ENCODE data around the gene RWDD4. TPM values are rescaled to one million over a fixed set of nuclear protein-coding genes. Genes with fewer than 3 reads are reported as not detected.

The RWDD4 gene
- polyA plus RNA-seq, 1 donor (not counting 4 experiments of a cell fraction or from before 2014, with no cell fraction given), result 25.5 TPM

DNA sequence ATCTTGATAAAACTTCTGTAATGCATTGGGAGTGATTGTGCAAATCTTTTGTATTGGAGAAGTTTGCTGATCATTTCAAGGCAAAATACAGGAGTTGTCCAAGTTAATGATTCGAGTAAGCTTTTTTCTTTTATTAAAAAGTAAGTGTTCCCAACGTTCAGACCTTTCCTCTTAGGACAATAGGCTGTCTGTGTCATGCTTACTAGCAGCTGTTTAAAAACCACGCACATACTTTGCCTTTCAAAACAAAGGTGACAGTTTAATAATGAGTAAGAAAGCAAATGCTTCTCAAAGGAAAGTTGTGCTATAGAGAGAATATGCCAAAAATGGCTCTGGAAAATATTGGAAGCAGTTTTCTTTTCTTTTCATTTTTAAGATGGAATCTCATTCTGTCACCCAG lies 11.3 kb upstream of the RWDD4 start:
- Histone ChIP-seq H3K9me3 (ENCODE audit: control insufficient read depth, low read depth, low read length) (no peaks in the 10 kb centered on the region), H3K27ac (ENCODE audit: control insufficient read depth, insufficient read depth, low read length) (no peak overlapping the region), H3K9me1 (ENCODE audit: control insufficient read depth, extremely low read depth, insufficient read depth, low read length) (no peaks in the 10 kb centered on the region), H4K20me1 (ENCODE audit: control insufficient read depth, extremely low read depth, insufficient read depth, low read length) (no peaks in the 10 kb centered on the region), H2AFZ (ENCODE audit: control insufficient read depth, low read length) (no peak overlapping the region), H3K9ac (ENCODE audit: control insufficient read depth, extremely low read depth, insufficient read depth, low read length) (no peak overlapping the region), H3K4me2 (ENCODE audit: control insufficient read depth, extremely low read depth, insufficient read depth, low read depth, low read length) (no peak overlapping the region), H3K79me2 (ENCODE audit: control insufficient read depth, insufficient read depth, low read length) (no peaks in the 10 kb centered on the region), H3K4me1 (ENCODE audit: control insufficient read depth, extremely low read depth, insufficient read depth, low read length) (no peaks in the 10 kb centered on the region), H3K36me3 (ENCODE audit: control insufficient read depth in 2 of 2, extremely low read depth in 1 of 2, insufficient read depth in 2 of 2, low read length in 2 of 2) (peaks cover 3 to 12% of the 10 kb centered on the region in 2 experiments), H3K27me3 (ENCODE audit: control insufficient read depth, extremely low read depth, insufficient read depth, low read length) (no peaks in the 10 kb centered on the region), H3K4me3 (ENCODE audit: control insufficient read depth in 2 of 3, extremely low read depth in 1 of 3, insufficient read depth in 2 of 3, low read depth in 1 of 3, low read length in 3 of 3) (no peak overlapping the region)
- dilution Hi-C loops (cut with MboI; ENCODE audit: extremely low pct_ligation_motif_present, low sequenced_read_pairs), result no loop called here
- DNase-seq (ENCODE audit: low read depth, low spot score) (no peak), FAIRE-seq (no peak)
- TF ChIP-seq EZH2 (IDR thresholded peaks at IDR 0.05; ENCODE audit: low read length), result no peak
- TF ChIP-seq, protein P1, sequence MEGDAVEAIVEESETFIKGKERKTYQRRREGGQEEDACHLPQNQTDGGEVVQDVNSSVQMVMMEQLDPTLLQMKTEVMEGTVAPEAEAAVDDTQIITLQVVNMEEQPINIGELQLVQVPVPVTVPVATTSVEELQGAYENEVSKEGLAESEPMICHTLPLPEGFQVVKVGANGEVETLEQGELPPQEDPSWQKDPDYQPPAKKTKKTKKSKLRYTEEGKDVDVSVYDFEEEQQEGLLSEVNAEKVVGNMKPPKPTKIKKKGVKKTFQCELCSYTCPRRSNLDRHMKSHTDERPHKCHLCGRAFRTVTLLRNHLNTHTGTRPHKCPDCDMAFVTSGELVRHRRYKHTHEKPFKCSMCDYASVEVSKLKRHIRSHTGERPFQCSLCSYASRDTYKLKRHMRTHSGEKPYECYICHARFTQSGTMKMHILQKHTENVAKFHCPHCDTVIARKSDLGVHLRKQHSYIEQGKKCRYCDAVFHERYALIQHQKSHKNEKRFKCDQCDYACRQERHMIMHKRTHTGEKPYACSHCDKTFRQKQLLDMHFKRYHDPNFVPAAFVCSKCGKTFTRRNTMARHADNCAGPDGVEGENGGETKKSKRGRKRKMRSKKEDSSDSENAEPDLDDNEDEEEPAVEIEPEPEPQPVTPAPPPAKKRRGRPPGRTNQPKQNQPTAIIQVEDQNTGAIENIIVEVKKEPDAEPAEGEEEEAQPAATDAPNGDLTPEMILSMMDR (optimal IDR thresholded peaks at IDR 0.05 in 1 of 3, IDR thresholded peaks at IDR 0.05 in 1 of 3, conservative IDR thresholded peaks at IDR 0.05 in 1 of 3; ENCODE audit: extremely low read depth in 1 of 3, insufficient read depth in 2 of 3, low read length in 3 of 3), result no peak

DNA sequence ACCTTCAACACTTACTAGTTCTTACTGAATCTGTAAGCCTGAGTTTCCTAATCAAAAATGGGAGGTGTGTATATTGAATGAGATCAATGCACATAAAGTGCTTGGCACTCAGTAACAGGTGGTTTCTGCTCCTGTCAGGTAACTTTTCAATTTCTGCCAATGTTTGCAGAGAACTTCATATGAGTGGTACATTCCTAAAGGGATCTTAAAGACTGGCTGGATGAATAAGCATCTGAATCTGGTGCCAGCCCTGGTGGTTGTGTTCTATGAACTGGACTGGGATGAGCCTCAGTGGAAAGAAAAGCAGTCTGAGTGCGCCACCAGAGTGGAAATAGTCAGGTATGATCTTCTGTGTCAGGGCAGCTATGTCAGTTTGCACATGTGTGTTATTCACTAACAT lies 7.1 kb upstream of the RWDD4 start:
- peaks cover 8% of the 10 kb centered on the region for H3K79me2 ChIP-seq (ENCODE audit: control insufficient read depth, insufficient read depth, low read length)
- H3K9me1 ChIP-seq (ENCODE audit: control insufficient read depth, extremely low read depth, insufficient read depth, low read length), result no peaks in the 10 kb centered on the region
- H2AFZ ChIP-seq (ENCODE audit: control insufficient read depth, low read length), result no peak overlapping the region
- dilution Hi-C loops (cut with MboI; ENCODE audit: extremely low pct_ligation_motif_present, low sequenced_read_pairs), result no loop called here
- H3K4me2 ChIP-seq (ENCODE audit: control insufficient read depth, extremely low read depth, insufficient read depth, low read depth, low read length), result no peak overlapping the region
- TF ChIP-seq, protein P1 (optimal IDR thresholded peaks at IDR 0.05 in 1 of 3, IDR thresholded peaks at IDR 0.05 in 1 of 3, conservative IDR thresholded peaks at IDR 0.05 in 1 of 3; ENCODE audit: extremely low read depth in 1 of 3, insufficient read depth in 2 of 3, low read length in 3 of 3), result no peak
- TF ChIP-seq EZH2 (IDR thresholded peaks at IDR 0.05; ENCODE audit: low read length), result no peak
- DNase-seq (ENCODE audit: low read depth, low spot score), result no peak
- H3K36me3 ChIP-seq (ENCODE audit: control insufficient read depth in 2 of 2, extremely low read depth in 1 of 2, insufficient read depth in 2 of 2, low read length in 2 of 2), result peaks cover 3 to 9% of the 10 kb centered on the region in 2 experiments
- H3K4me3 ChIP-seq (ENCODE audit: control insufficient read depth in 2 of 3, extremely low read depth in 1 of 3, insufficient read depth in 2 of 3, low read depth in 1 of 3, low read length in 3 of 3), result no peak overlapping the region
- H3K27me3 ChIP-seq (ENCODE audit: control insufficient read depth, extremely low read depth, insufficient read depth, low read length), result no peaks in the 10 kb centered on the region
- H3K9ac ChIP-seq (ENCODE audit: control insufficient read depth, extremely low read depth, insufficient read depth, low read length), result no peak overlapping the region
- H3K27ac ChIP-seq (ENCODE audit: control insufficient read depth, insufficient read depth, low read length), result no peak overlapping the region
- H3K9me3 ChIP-seq (ENCODE audit: control insufficient read depth, low read depth, low read length), result no peaks in the 10 kb centered on the region
- peak; percentile 23 for FAIRE-seq
- no peaks in the 10 kb centered on the region for H3K4me1 ChIP-seq (ENCODE audit: control insufficient read depth, extremely low read depth, insufficient read depth, low read length)
- H4K20me1 ChIP-seq (ENCODE audit: control insufficient read depth, extremely low read depth, insufficient read depth, low read length), result no peaks in the 10 kb centered on the region

All from keratinocyte (primary cell).